H1 (cell line): Measurements from ENCODE around the gene MYBPC2. TPM values are rescaled to one million over a fixed set of nuclear protein-coding genes. Genes with fewer than 3 reads are reported as not detected.

Experiments used
- CTCF ChIA-PET: fragments of 300-600 bp; sonication (Branson Sonifier 250); formaldehyde crosslinking; loops from one replicate; lab custom pipeline; 2021; ENCODE audit not compliant: partially characterized antibody; lab: Charles Lee
- POLR2A ChIA-PET: fragments of 300-600 bp; sonication (Branson Sonifier 250); formaldehyde crosslinking; loops from one replicate; lab custom pipeline; 2021; ENCODE audit warnings: inconsistent platforms; ENCODE audit not compliant: partially characterized antibody; lab: Charles Lee
- DNase-seq, 2 experiments: peaks; one replicate each; pipeline versions ENCODE4 v3.0.0 to v3.0.0-alpha.2; 2010 to 2022; ENCODE audit warnings: low spot score in 2 of 2, low read depth in 1 of 2, mixed read lengths in 1 of 2
- FAIRE-seq: peaks from 2 replicates; lab custom pipeline; 2011; peaks lifted over from hg19 to GRCh38; lab: Jason Lieb, UNC
- H2AFZ ChIP-seq: 2 replicates; pipeline ENCODE4 v1.8.1; 2012; ENCODE audit warnings: low read length, inconsistent platforms
- H2AK5ac ChIP-seq: 2 replicates; pipeline ENCODE4 v1.6.1; 2013; ENCODE audit warnings: low read depth, low read length
- H2BK120ac ChIP-seq: replicated peaks from 2 replicates; pipeline ENCODE3; 2013; ENCODE audit warnings: low read depth, low read length, inconsistent platforms
- H2BK12ac ChIP-seq: 2 replicates; pipeline ENCODE4 v1.6.1; 2013; ENCODE audit warnings: low read depth, low read length
- H2BK15ac ChIP-seq: 2 replicates; pipeline ENCODE4 v1.6.1; 2013; ENCODE audit warnings: low read length
- H2BK20ac ChIP-seq: 2 replicates; pipeline ENCODE4 v1.6.1; 2013; ENCODE audit warnings: low read length
- H2BK5ac ChIP-seq: 2 replicates; pipeline ENCODE4 v1.6.1; 2013; ENCODE audit warnings: low read depth, low read length
- H3K14ac ChIP-seq: 2 replicates; pipeline ENCODE4 v1.6.1; 2013; ENCODE audit warnings: inconsistent platforms; ENCODE audit not compliant: insufficient read length
- H3K18ac ChIP-seq: 2 replicates; pipeline ENCODE4 v1.6.1; 2013; ENCODE audit warnings: low read length; ENCODE audit errors: extremely low read depth
- H3K23ac ChIP-seq: 2 replicates; pipeline ENCODE4 v1.6.1; 2013; ENCODE audit warnings: inconsistent platforms; ENCODE audit not compliant: insufficient read length
- H3K23me2 ChIP-seq: 2 replicates; pipeline ENCODE4 v1.6.1; 2013; ENCODE audit warnings: low read depth, low read length
- H3K27ac ChIP-seq: 2 replicates; pipeline ENCODE4 v1.6.1; 2011; ENCODE audit warnings: low read depth, low read length, inconsistent platforms
- H3K27me3 ChIP-seq, 4 experiments: replicated peaks in 1 of 4; 1 replicate in 1 of 4; 2 replicates in 3 of 4; pipeline versions ENCODE4 v1.6.1 to v1.8.1; 2011 to 2013; ENCODE audit warnings: low read length in 3 of 4, mild to moderate bottlenecking in 3 of 4, inconsistent platforms in 2 of 4, mixed read lengths in 2 of 4, moderate library complexity in 1 of 4; ENCODE audit not compliant: control insufficient read depth in 3 of 4, insufficient read depth in 3 of 4; ENCODE audit errors: extremely low read depth in 1 of 4
- H3K36me3 ChIP-seq, 4 experiments: 2 replicates each; pipeline versions ENCODE4 v1.6.1 to v1.8.1; 2011 to 2013; ENCODE audit warnings: mild to moderate bottlenecking in 4 of 4, low read length in 3 of 4, moderate library complexity in 2 of 4, control low read depth in 1 of 4, inconsistent platforms in 1 of 4; ENCODE audit not compliant: insufficient read depth in 4 of 4, control insufficient read depth in 2 of 4
- H3K4ac ChIP-seq: replicated peaks from 2 replicates; pipeline ENCODE3; 2013; ENCODE audit warnings: low read length, low read depth, mixed read lengths, inconsistent platforms; ENCODE audit not compliant: insufficient read length
- H3K4me1 ChIP-seq, 4 experiments: replicated peaks in 1 of 4; 1 replicate in 1 of 4; 2 replicates in 3 of 4; pipeline versions ENCODE4 v1.6.1 to v1.8.1; 2011 to 2013; ENCODE audit warnings: low read length in 3 of 4, inconsistent platforms in 2 of 4, mixed read lengths in 1 of 4; ENCODE audit not compliant: insufficient read depth in 4 of 4, control insufficient read depth in 3 of 4
- H3K4me2 ChIP-seq, 2 experiments: 2 replicates each; pipeline versions ENCODE4 v1.6.1 to v1.8.1; 2011 to 2013; ENCODE audit warnings: low read depth in 2 of 2, low read length in 2 of 2, control low read depth in 1 of 2, inconsistent platforms in 1 of 2, mild to moderate bottlenecking in 1 of 2; ENCODE audit not compliant: insufficient read depth in 1 of 2
- H3K4me3 ChIP-seq, 4 experiments: fragments of 200-600, 300-600 bp in 1 of 4; sonication (generic), shearing (Covaris generic), sonication (Bioruptor Twin) in 1 of 4; 2 replicates each; pipeline versions ENCODE4 v1.5.1 to v1.8.1; 2011 to 2016; ENCODE audit warnings: low read length in 4 of 4, low read depth in 3 of 4, control low read depth in 2 of 4, inconsistent platforms in 2 of 4, mild to moderate bottlenecking in 2 of 4, mixed read lengths in 1 of 4, moderate library complexity in 1 of 4; ENCODE audit not compliant: insufficient read depth in 2 of 4; ENCODE audit errors: extremely low read depth in 1 of 4
- H3K56ac ChIP-seq: replicated peaks from 2 replicates; pipeline ENCODE3; 2013; ENCODE audit warnings: low read depth, mild to moderate bottlenecking, mixed read lengths, low read length, inconsistent platforms; ENCODE audit not compliant: insufficient read length
- H3K79me1 ChIP-seq: 2 replicates; pipeline ENCODE4 v1.6.1; 2013; ENCODE audit warnings: low read depth, low read length, control low read depth
- H3K79me2 ChIP-seq, 2 experiments: 2 replicates each; pipeline versions ENCODE4 v1.6.1 to v1.8.1; 2012 to 2013; ENCODE audit warnings: low read length in 2 of 2, mild to moderate bottlenecking in 2 of 2, inconsistent platforms in 1 of 2; ENCODE audit not compliant: insufficient read depth in 2 of 2, control insufficient read depth in 1 of 2
- H3K9ac ChIP-seq, 4 experiments: replicated peaks in 1 of 4; 1 replicate in 1 of 4; 2 replicates in 3 of 4; pipeline versions ENCODE4 v1.6.1 to v1.8.1; 2011 to 2013; ENCODE audit warnings: low read depth in 3 of 4, low read length in 3 of 4, control low read depth in 2 of 4, mild to moderate bottlenecking in 2 of 4, moderate library complexity in 2 of 4, inconsistent platforms in 1 of 4; ENCODE audit errors: extremely low read depth in 1 of 4
- H3K9me3 ChIP-seq, 2 experiments: 2 replicates each; pipeline versions ENCODE4 v1.6.1 to v1.8.1; 2012 to 2013; ENCODE audit warnings: mild to moderate bottlenecking in 2 of 2, moderate library complexity in 2 of 2, control low read depth in 1 of 2, inconsistent platforms in 1 of 2, low read depth in 1 of 2, low read length in 1 of 2, mixed read lengths in 1 of 2; ENCODE audit not compliant: insufficient read depth in 2 of 2
- H4K20me1 ChIP-seq, 2 experiments: replicated peaks in 1 of 2; 2 replicates each; pipeline versions ENCODE3 to v1.8.1; 2011 to 2013; ENCODE audit warnings: inconsistent platforms in 2 of 2, low read length in 2 of 2, mild to moderate bottlenecking in 1 of 2; ENCODE audit not compliant: insufficient read depth in 2 of 2, control insufficient read depth in 1 of 2
- H4K5ac ChIP-seq: 2 replicates; pipeline ENCODE4 v1.6.1; 2013; ENCODE audit warnings: low read length, low read depth, mixed read lengths, inconsistent platforms; ENCODE audit not compliant: insufficient read length
- H4K8ac ChIP-seq: 2 replicates; pipeline ENCODE4 v1.8.0; 2013; ENCODE audit warnings: mild to moderate bottlenecking, moderate library complexity, low read length, inconsistent platforms; ENCODE audit not compliant: insufficient read depth; ENCODE audit errors: extremely low read depth
- H4K91ac ChIP-seq: replicated peaks from 2 replicates; pipeline ENCODE3; 2013; ENCODE audit warnings: low read length, mixed read lengths, inconsistent platforms; ENCODE audit not compliant: insufficient read length
- JUND ChIP-seq: IDR thresholded peaks from 2 replicates; pipeline ENCODE4 v1.6.1; 2011; ENCODE audit warnings: mild to moderate bottlenecking, improper control_type of control experiment, low read length
- SIN3A ChIP-seq, 2 experiments: IDR thresholded peaks in 1 of 2; conservative IDR thresholded peaks in 1 of 2; 2 replicates each; pipeline ENCODE4 v1.6.1; 2011 to 2012; ENCODE audit warnings: low read length in 2 of 2, improper control_type of control experiment in 1 of 2, low read depth in 1 of 2, mild to moderate bottlenecking in 1 of 2
- WGBS, 2 experiments: shearing (Covaris generic) in 1 of 2; methylation state at CpG; one replicate each; pipeline versions ENCODE4 v1.1.6 to v1.1.7; 2013 to 2015; ENCODE audit warnings: low lambda C conversion rate in 2 of 2, mixed read lengths in 2 of 2, inconsistent platforms in 1 of 2, low coverage in 1 of 2, missing lambda C conversion rate in 1 of 2; ENCODE audit not compliant: insufficient replicate concordance in 2 of 2, insufficient coverage in 1 of 2, insufficient read length in 1 of 2; ENCODE audit errors: extremely low coverage in 1 of 2, missing lambda C conversion rate in 1 of 2; 5-methylcytosine and 5-hydroxymethylcytosine counted together
- polyA plus RNA-seq, 7 experiments: library from polyadenylated mRNA; depleted of rRNA in 3 of 7; stranded (reverse) in 5 of 7; unstranded in 2 of 7; fragments of >200 nt in 5 of 7; fragments of 200-250 nt in 2 of 7; gene quantifications; 1 replicate in 5 of 7; 2 replicates in 1 of 7; 4 replicates in 1 of 7; pipeline versions ENCODE4 v1.2.1 to v1.2.3, GENCODE V29; 2011 to 2013; ENCODE audit warnings: missing spikeins in 2 of 7, mixed read lengths in 2 of 7
- total RNA-seq: library from RNA; stranded (reverse); fragmentation: NEBNext Ultra II Directional; extraction: Animal tissue kit (Norgen Biotek cat#: 25700); gene quantifications from 2 replicates; pipeline ENCODE4 v1.2.1, GENCODE V29; 2021

The MYBPC2 gene
- total and polyA plus RNA-seq, 2 of the 8 experiments (the other 6 are each of a cell fraction or from before 2014, with no cell fraction given), result 1.8 to 3.1 TPM

DNA sequence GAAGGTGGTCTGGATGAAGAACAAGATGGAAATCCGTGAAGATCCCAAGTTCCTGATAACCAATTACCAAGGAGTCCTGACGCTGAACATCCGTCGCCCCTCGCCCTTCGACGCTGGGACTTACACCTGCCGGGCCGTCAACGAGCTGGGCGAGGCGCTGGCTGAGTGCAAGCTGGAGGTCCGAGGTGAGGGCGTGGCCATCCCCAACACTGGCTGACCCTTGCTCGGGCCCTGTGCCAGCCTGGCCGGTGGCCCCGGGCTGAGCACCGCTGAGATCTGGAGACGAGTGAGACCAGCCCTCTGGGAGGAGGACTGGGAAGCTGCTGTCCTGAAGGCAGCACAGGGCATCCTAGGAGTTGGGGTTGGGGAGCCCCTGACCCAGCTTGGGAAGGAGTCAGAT is 31.7 kb downstream of the MYBPC2 start:
- H3K36me3 ChIP-seq, result no peaks in the 10 kb centered on the region
- H3K27me3 ChIP-seq, result no peaks in the 10 kb centered on the region
- no peak overlapping the region for H2AK5ac ChIP-seq
- H3K27ac ChIP-seq, result no peak overlapping the region
- H4K20me1 ChIP-seq, result no peaks in the 10 kb centered on the region
- H3K14ac ChIP-seq, result no peak overlapping the region
- H4K8ac ChIP-seq, result no peak overlapping the region
- H3K23me2 ChIP-seq, result no peaks in the 10 kb centered on the region
- no peak overlapping the region for H3K23ac ChIP-seq
- no peaks in the 10 kb centered on the region for H3K79me1 ChIP-seq
- H2BK12ac ChIP-seq, result no peak overlapping the region
- no peak overlapping the region for H3K18ac ChIP-seq
- H3K56ac ChIP-seq, result no peak overlapping the region
- H4K91ac ChIP-seq, result no peak overlapping the region
- no peak overlapping the region for H3K4ac ChIP-seq
- 0 out of 2 replicates have a peak overlapping the region, but pooled peaks have one; percentile 21 for H2BK15ac ChIP-seq
- H3K9me3 ChIP-seq, result no peaks in the 10 kb centered on the region
- no peak overlapping the region for H4K5ac ChIP-seq
- FAIRE-seq, result no peak
- H2BK20ac ChIP-seq, result no peak overlapping the region
- H2BK120ac ChIP-seq, result no peak overlapping the region
- H3K4me3 ChIP-seq, result no peak overlapping the region
- POLR2A ChIA-PET, result interaction anchor here (1.1 to 1.6 kb wide), 5 partner anchors 9 to 54 kb away, joined by 3 to 4 read pairs (median 3); no protein-coding TSS in a partner anchor
- 94% methylated on average over 17 of the region's 19 CpGs; no CpG with 5 or more reads in 1 of the 2 experiments for WGBS, 2 experiments
- no peak for DNase-seq
- peaks cover 0 to 8% (median 4%) of the 10 kb centered on the region in 4 experiments; a peak in 5 of 7 replicates for H3K4me1 ChIP-seq
- H3K4me2 ChIP-seq, result no peak overlapping the region
- H3K79me2 ChIP-seq, result no peaks in the 10 kb centered on the region
- no peak overlapping the region for H2AFZ ChIP-seq
- H3K9ac ChIP-seq, result no peak overlapping the region
- no peak overlapping the region for H2BK5ac ChIP-seq
- CTCF ChIA-PET, result interaction anchor here (0.7 to 1.7 kb wide), 6 partner anchors 10 to 205 kb away, joined by 3 to 5 read pairs (median 4); no protein-coding TSS in a partner anchor
- TF ChIP-seq SIN3A (conservative IDR thresholded peaks at IDR 0.05 in 1 of 2, IDR thresholded peaks at IDR 0.05 in 1 of 2; ENCODE audit: low read depth in 1 of 2, low read length in 2 of 2) (no peak), JUND (no peak)
